ENCODE results near the gene KCNJ15.

DNA sequence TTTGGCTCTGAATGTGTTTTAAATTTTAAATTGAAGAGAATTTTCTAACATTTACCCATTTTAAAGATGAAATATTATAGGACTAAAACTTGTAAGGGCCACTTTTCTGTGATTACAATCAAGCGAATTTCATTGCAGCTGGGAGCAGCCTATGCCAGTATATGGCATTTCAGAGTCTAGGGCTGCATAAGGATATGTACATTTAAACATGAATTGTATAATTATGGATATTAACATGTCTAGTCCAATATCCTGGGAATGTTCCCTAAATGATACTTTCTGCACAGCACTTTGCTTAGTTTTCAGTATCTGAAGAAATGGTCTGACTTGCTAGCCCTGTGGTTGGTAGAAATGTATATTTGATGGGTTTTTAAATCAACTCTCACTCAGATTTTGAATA lies 8.4 kb downstream of the KCNJ15 start:
- TF ChIP-seq, protein P1, sequence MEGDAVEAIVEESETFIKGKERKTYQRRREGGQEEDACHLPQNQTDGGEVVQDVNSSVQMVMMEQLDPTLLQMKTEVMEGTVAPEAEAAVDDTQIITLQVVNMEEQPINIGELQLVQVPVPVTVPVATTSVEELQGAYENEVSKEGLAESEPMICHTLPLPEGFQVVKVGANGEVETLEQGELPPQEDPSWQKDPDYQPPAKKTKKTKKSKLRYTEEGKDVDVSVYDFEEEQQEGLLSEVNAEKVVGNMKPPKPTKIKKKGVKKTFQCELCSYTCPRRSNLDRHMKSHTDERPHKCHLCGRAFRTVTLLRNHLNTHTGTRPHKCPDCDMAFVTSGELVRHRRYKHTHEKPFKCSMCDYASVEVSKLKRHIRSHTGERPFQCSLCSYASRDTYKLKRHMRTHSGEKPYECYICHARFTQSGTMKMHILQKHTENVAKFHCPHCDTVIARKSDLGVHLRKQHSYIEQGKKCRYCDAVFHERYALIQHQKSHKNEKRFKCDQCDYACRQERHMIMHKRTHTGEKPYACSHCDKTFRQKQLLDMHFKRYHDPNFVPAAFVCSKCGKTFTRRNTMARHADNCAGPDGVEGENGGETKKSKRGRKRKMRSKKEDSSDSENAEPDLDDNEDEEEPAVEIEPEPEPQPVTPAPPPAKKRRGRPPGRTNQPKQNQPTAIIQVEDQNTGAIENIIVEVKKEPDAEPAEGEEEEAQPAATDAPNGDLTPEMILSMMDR (conservative IDR thresholded peaks at IDR 0.05 in 1 of 2, IDR thresholded peaks at IDR 0.05 in 1 of 2; ENCODE audit: low read depth in 1 of 2, low read length in 2 of 2): no peak
- TF ChIP-seq EZH2 (IDR thresholded peaks at IDR 0.05; ENCODE audit: low read length, missing control alignments): no peak
